ENCODE measurements around the gene HSPH1. TPM values are rescaled to one million over a fixed set of nuclear protein-coding genes. Genes with fewer than 3 reads are reported as not detected.

The HSPH1 gene
- total RNA-seq, 1 experiment from 2014 or later: 315 TPM

GRCh38 chr13:31167490-31167889 lies 5.8 kb upstream of the HSPH1 start:
- no peaks in the 10 kb centered on the region for H3K36me3 ChIP-seq (ENCODE audit: insufficient read depth, low read length, poor library complexity, severe bottlenecking)
- TF ChIP-seq EZH2 (IDR thresholded peaks at IDR 0.05; ENCODE audit: borderline replicate concordance, low read depth, low read length, poor library complexity, severe bottlenecking) (no peak), CTCF (conservative IDR thresholded peaks at IDR 0.05; ENCODE audit: low read depth, low read length) (no peak)
- CTCF ChIA-PET: no interaction called here
- POLR2A ChIA-PET (ENCODE audit: low non-redundant PET): interaction anchor here (0.6 kb wide), 1 partner anchor 915 kb away, joined by 3 read pairs; no protein-coding TSS in a partner anchor
- no peak overlapping the region for H3K4me3 ChIP-seq (ENCODE audit: low read depth, low read length, poor library complexity, severe bottlenecking)
- peaks cover 4% of the 10 kb centered on the region for H3K4me1 ChIP-seq (ENCODE audit: insufficient read depth, low read length, poor library complexity, severe bottlenecking)
- BruUV-seq (replicated peaks): no TSS peak
- DNase-seq (ENCODE audit: low spot score): no peak
- no peak overlapping the region for H3K27ac ChIP-seq (ENCODE audit: low read depth, low read length, poor library complexity, severe bottlenecking)
- H3K9me3 ChIP-seq (ENCODE audit: low read depth, low read length, poor library complexity, severe bottlenecking): no peaks in the 10 kb centered on the region
- intact Hi-C loops (cut with micrococcal nuclease; ENCODE audit: unreplicated experiment): no loop called here
- no peaks in the 10 kb centered on the region for H3K27me3 ChIP-seq (replicated peaks; ENCODE audit: insufficient read depth, low read depth, low read length, poor library complexity)

GRCh38 chr13:31166591-31166990 lies 4.9 kb upstream of the HSPH1 start:
- TF ChIP-seq CTCF (conservative IDR thresholded peaks at IDR 0.05; ENCODE audit: low read depth, low read length) (no peak), EZH2 (IDR thresholded peaks at IDR 0.05; ENCODE audit: borderline replicate concordance, low read depth, low read length, poor library complexity, severe bottlenecking) (no peak)
- no peak for DNase-seq (ENCODE audit: low spot score)
- intact Hi-C loops (cut with micrococcal nuclease; ENCODE audit: unreplicated experiment): no loop called here
- ChIA-PET CTCF (no interaction called here), POLR2A (ENCODE audit: low non-redundant PET) (no interaction called here)
- Histone ChIP-seq H3K4me1 (ENCODE audit: insufficient read depth, low read length, poor library complexity, severe bottlenecking) (peaks cover 4% of the 10 kb centered on the region), H3K4me3 (ENCODE audit: low read depth, low read length, poor library complexity, severe bottlenecking) (no peak overlapping the region), H3K9me3 (ENCODE audit: low read depth, low read length, poor library complexity, severe bottlenecking) (no peaks in the 10 kb centered on the region), H3K27ac (ENCODE audit: low read depth, low read length, poor library complexity, severe bottlenecking) (no peak overlapping the region), H3K36me3 (ENCODE audit: insufficient read depth, low read length, poor library complexity, severe bottlenecking) (no peaks in the 10 kb centered on the region), H3K27me3 (replicated peaks; ENCODE audit: insufficient read depth, low read depth, low read length, poor library complexity) (no peaks in the 10 kb centered on the region)
- no TSS peak for BruUV-seq (replicated peaks)

- peak overlapping the region; percentile 91 for H3K27ac ChIP-seq (ENCODE audit: low read depth, low read length, poor library complexity, severe bottlenecking)
- intact Hi-C loops (cut with micrococcal nuclease; ENCODE audit: unreplicated experiment): no loop called here
- H3K4me1 ChIP-seq (ENCODE audit: insufficient read depth, low read length, poor library complexity, severe bottlenecking): peaks cover 7% of the 10 kb centered on the region
- BruUV-seq (replicated peaks): TSS peak; percentile 98
- POLR2A ChIA-PET (ENCODE audit: low non-redundant PET): no interaction called here
- no peaks in the 10 kb centered on the region for H3K27me3 ChIP-seq (replicated peaks; ENCODE audit: insufficient read depth, low read depth, low read length, poor library complexity)
- TF ChIP-seq EZH2 (IDR thresholded peaks at IDR 0.05; ENCODE audit: borderline replicate concordance, low read depth, low read length, poor library complexity, severe bottlenecking) (no peak), CTCF (conservative IDR thresholded peaks at IDR 0.05; ENCODE audit: low read depth, low read length) (no peak)
- no peaks in the 10 kb centered on the region for H3K9me3 ChIP-seq (ENCODE audit: low read depth, low read length, poor library complexity, severe bottlenecking)
- DNase-seq (ENCODE audit: low spot score): peak; percentile 99
- peak overlapping the region; percentile 90 for H3K4me3 ChIP-seq (ENCODE audit: low read depth, low read length, poor library complexity, severe bottlenecking)
- CTCF ChIA-PET: no interaction called here
- H3K36me3 ChIP-seq (ENCODE audit: insufficient read depth, low read length, poor library complexity, severe bottlenecking): peaks cover 7% of the 10 kb centered on the region
Measured at GRCh38 chr13:31162151-31163008, 676 bp upstream of the HSPH1 start.
